ENCODE measurements around the gene CD22. TPM values are rescaled to one million over a fixed set of nuclear protein-coding genes. Genes with fewer than 3 reads are reported as not detected.

CD22 gene
- total RNA-seq, result 1 to 10 TPM; 1.2 to 4.8 (median 2.7) TPM
- 100 to 1,000 TPM in 1 of 3 donors, 1 to 10 TPM in 1, under 1 TPM in 1; 0.69 to 107 (median 4.8) TPM for polyA plus RNA-seq

GRCh38 chr19:35328851-35329285 is at the start of gene CD22:
Gene CD22 (plus strand): TSS chr19:35329187. CDS start chr19:35332041, 2,854 bp downstream.
- no peak within 1 kb of the TSS for H3K4me3 ChIP-seq
- TF ChIP-seq POLR2A (IDR thresholded peaks at IDR 0.05), result no peak
- H3K36me3 ChIP-seq, result no peaks in the 10 kb centered on the region
- DNase-seq, result no peak
- no peaks in the 10 kb centered on the region for H3K9me3 ChIP-seq
- 49 to 85% methylated on average over 12 of the region's 12 CpGs for WGBS, 2 donors
- intact Hi-C loops (cut with DNase I), result no loop called here
- H3K27me3 ChIP-seq, result peaks cover 0 to 34% (median 0%) of the 10 kb centered on the region in 3 donors
- no peak within 1 kb of the TSS for H3K27ac ChIP-seq
- no peaks in the 10 kb centered on the region for H3K4me1 ChIP-seq

DNA sequence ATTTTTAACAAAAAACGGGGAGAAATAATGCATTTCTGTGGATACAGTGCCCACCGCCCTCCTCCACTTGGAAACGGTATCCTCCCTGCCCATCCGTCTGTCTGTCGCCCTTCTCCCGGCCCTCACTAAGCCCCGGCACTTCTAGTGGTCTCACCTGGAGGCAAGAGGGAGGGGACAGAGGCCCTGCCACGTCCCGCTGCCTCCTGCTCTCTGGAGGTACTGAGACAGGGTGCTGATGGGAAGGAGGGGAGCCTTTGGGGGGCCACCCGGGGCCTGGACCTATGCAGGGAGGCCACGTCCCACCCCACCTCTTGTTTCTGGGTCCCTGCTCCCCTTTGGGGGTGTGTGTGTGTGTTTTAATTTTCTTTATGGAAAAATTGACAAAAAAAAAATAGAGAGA is 49.6 kb upstream of the CD22 start:
- no peaks in the 10 kb centered on the region for H3K9me3 ChIP-seq
- no peak overlapping the region for H3K4me3 ChIP-seq
- no peak for TF ChIP-seq POLR2AphosphoS5 (IDR thresholded peaks at IDR 0.05)
- TF ChIP-seq EP300 (IDR thresholded peaks at IDR 0.05), result no peak
- no peak for TF ChIP-seq POLR2A (IDR thresholded peaks at IDR 0.05)
- no peak for TF ChIP-seq CTCF (IDR thresholded peaks at IDR 0.05)
- no peaks in the 10 kb centered on the region for H3K4me1 ChIP-seq
- peaks cover 0 to 28% (median 5%) of the 10 kb centered on the region in 3 donors for H3K27me3 ChIP-seq
- 83 to 92% methylated on average over 11 of the region's 11 CpGs for WGBS, 2 donors
- intact Hi-C loops (cut with DNase I), result no loop called here
- no peak overlapping the region for H3K27ac ChIP-seq
- H3K36me3 ChIP-seq, result peaks cover 16 to 52% (median 28%) of the 10 kb centered on the region in 4 donors
- DNase-seq, result no peak

DNA sequence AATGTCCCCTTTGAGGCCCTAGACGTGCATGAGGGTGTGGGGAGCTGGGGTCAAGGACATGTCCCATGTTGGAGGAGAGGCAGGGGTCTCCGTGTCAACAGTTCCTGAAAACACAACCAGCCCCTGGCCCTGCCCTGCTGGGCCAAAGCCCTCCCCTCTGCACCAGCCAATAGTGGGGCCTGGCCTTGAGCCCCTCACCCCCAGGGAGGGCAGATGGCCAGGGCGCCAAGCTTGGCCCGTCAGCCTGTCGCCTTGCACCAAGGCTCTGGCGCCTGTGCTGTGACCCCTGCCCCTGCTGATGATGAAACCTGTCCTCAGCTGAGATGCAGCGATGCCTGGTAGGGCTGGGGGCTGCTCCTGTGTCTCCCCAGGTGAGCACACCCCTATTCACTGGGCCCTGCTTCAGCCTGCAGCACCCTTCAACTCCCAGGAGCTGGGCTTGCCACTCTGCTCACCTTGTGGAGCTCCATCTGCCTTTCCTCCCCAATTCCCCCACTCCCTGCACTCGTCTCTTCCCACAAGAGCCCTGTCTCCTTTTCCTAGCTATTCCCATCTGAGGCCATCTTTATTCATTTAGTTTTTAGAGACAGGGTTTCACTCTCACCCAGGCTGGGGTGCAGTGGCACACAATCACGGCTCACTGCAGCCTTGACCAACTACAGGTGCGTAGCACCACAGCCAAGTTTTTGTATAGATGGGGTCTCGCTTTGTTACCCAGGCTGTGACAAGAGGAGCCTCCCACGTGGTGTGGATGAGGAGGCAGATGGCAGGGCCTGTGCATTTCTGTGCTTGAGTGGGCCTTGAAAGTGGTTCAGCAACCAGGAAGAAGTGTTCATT is 48.8 kb upstream of the CD22 start:
- Histone ChIP-seq H3K36me3 (peaks cover 16 to 44% (median 27%) of the 10 kb centered on the region in 4 donors), H3K4me3 (no peak overlapping the region), H3K9me3 (no peaks in the 10 kb centered on the region), H3K4me1 (no peaks in the 10 kb centered on the region), H3K27ac (no peak overlapping the region), H3K27me3 (peaks cover 0 to 37% (median 10%) of the 10 kb centered on the region in 3 donors)
- TF ChIP-seq POLR2AphosphoS5 (IDR thresholded peaks at IDR 0.05) (no peak), EP300 (IDR thresholded peaks at IDR 0.05) (no peak), POLR2A (IDR thresholded peaks at IDR 0.05) (no peak), CTCF (IDR thresholded peaks at IDR 0.05) (no peak)
- WGBS, 2 donors, result 58 to 66% methylated on average over 12 of the region's 12 CpGs
- intact Hi-C loops (cut with DNase I), result no loop called here
- no peak for DNase-seq

- intact Hi-C loops (cut with DNase I), result no loop called here
- 34 to 64% methylated on average over 4 of the region's 4 CpGs for WGBS, 2 donors
- H3K4me3 ChIP-seq, result no peak overlapping the region
- no peaks in the 10 kb centered on the region for H3K9me3 ChIP-seq
- H3K36me3 ChIP-seq, result peaks cover 16 to 34% (median 23%) of the 10 kb centered on the region in 4 donors
- no peak for DNase-seq
- H3K27ac ChIP-seq, result no peak overlapping the region
- TF ChIP-seq POLR2AphosphoS5 (IDR thresholded peaks at IDR 0.05) (no peak), CTCF (IDR thresholded peaks at IDR 0.05) (no peak), POLR2A (IDR thresholded peaks at IDR 0.05) (no peak), EP300 (IDR thresholded peaks at IDR 0.05) (no peak)
- H3K4me1 ChIP-seq, result no peaks in the 10 kb centered on the region
- peaks cover 0 to 45% (median 10%) of the 10 kb centered on the region in 3 donors for H3K27me3 ChIP-seq
These were observed 47.7 kb upstream of the CD22 start for GRCh38 chr19:35281303-35281702.

All from sigmoid colon (tissue), 7 donors.